ENCODE data around the gene FAM25G.
A peak's percentile ranks its signal among the peaks of the same experiment; 100 is the strongest.
"Not testable (repeated sequence)": the region's sequence is repeated elsewhere in the genome, so short reads cannot be mapped to it uniquely, and the experiment has no call there.

The FAM25G gene

GRCh38 chr10:47462577-47463358 lies 28.7 kb downstream of the FAM25G start:
- not testable (repeated sequence) for DNase-seq

- not testable (repeated sequence) for DNase-seq
Observed at GRCh38 chr10:47461261-47461687, 30.2 kb downstream of the FAM25G start.

DNA sequence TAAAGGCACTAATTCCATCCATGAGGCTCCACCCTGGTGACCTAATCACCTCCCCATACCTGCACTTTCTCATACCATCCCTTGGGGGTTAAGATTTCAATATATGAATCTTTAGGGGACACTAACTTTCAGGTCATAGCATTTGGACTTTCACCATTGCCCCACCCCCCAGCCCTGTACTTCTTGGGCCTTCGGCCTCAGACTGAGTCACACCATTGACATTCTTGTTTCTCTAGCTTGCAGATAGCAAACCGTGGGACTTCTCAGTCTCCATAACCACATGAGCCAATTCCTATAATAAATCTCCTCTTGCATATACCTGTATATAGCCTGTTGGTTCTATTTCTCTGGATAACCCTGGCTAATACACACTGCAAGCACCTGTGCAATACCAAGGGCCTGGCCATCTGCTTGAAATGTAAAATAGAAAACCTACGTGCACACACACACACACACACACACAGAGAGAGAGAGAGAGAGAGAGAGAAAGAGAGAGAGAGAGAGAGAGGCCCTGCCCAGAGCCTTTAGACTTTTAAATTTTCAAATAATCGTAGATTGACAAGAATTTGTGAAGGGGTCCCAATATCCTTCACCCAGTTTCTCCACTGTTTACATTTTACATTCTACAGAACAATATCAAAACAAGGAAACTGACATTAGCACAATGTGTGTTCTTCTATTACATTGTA lies 32.9 kb downstream of the FAM25G start:
- no peak for DNase-seq

- DNase-seq: no peak
Observed at GRCh38 chr10:47457826-47458225, 33.7 kb downstream of the FAM25G start.

GRCh38 chr10:47457528-47457820 lies 34.0 kb downstream of the FAM25G start:
- no peak for DNase-seq

GRCh38 chr10:47456794-47457527 lies 34.5 kb downstream of the FAM25G start:
- no peak for DNase-seq

- no peak for DNase-seq
Observed at GRCh38 chr10:47456079-47456785, 35.3 kb downstream of the FAM25G start.

DNA sequence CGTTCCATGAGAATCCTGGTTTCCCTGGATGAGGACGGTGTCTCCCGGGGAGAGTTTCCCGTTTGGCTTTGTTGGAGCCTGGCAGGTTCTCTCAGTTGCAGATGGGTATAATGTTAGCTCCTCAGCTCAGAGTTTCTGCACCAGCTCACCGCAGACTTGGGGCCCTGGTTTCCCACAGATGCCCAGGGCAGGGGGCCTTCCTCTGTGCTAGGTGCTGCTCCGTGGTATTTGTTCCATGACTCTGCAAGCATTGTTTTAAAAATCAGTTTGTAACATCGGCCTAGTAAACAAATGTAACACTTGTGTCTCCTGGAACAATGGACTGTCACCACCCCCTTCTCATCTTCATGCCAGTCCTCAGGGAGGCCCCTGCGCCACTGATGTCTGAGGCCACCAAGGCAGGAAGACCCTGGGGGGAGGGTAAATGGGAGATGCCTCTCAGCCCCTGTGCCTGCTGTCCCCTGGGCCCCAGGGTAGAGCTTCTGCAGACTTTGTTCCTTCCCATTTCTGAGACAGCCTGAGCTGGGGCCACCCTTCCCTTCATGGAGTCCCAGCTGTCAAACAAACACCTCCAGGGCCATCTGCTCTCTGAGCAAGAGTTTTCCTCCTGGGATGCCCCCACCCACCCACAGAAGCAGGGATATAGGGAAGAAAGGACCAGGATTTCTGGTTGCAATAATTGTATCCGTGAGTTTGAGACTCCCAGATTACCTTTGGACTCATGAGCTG lies 36.0 kb downstream of the FAM25G start:
- DNase-seq: not testable (repeated sequence)

GRCh38 chr10:47454780-47455058 lies 36.8 kb downstream of the FAM25G start:
- no peak for DNase-seq

DNA sequence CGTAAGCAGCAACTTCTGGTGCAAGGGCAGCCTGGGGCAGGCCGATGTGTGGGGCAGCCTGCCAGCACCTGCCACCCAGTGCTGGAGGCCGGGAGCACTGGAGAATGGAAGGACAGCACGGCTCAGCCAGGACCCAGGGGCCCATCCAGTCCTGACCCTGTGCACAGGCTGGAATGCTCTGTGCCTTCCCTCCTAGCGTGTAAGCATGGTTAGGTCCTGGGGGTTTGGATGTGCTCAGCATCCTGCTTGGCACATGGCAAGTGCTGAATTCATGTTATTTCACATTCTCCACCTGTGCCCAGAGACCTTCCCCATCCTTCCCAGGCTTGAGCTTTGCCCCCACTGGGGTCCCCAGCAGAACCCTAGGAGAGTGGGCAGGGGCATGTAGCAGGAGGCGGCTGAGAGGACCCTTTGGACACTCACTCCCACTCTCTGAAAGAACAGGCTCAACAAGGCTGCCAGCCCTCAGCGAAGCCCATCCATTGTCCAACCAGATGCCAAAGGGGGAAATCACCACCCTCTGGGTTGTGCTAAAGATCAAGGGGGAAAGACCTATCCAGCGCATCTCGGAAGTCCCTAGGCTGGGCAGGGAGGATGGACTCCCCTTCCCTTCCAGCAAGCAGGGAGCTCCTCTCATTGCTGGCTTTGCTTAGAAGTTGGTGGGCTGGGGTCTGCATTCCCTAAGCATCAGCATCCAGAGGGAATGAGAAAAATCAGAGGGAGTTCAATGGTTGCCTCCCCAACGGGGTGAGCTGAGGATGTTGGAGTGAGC lies 37.3 kb downstream of the FAM25G start:
- no peak for DNase-seq

DNA sequence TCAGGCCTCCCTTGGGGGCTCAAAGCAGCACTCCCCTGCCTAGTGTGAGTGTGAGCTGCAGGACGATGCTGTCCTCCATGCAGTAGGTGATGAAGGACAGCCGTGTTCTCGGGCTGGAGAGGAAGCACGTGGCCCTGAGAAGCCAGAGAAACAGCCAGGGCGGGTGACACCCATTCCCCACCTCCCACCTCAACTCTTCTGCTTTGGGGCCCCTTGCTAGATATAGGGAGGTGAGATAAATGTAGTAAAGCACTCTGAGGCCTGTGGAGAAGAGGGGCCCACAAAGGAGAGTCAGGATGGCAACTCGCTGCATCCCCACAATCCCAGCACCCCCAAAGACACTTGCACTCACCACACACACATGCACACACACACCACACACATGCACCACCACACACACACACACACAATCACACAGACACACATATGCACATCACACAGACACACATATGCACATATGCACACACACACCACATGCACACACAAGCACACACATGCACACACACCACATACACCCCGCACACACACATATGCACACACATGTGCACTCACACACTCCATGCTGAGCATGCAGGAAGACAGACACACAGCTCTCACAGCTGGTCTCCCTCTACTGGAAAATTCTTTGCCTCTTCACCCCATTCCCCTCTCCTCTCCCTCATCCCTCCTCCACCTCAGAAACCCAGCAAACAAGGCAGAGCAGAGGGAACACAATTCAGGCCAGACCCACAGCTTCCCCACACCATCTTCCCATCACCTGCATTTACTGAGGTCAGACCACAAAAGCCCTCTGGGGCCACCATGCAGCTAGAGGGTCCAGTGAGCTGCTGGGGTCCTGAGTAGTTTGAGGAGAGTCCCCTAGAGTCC lies 38.1 kb downstream of the FAM25G start:
- no peak for DNase-seq

DNA sequence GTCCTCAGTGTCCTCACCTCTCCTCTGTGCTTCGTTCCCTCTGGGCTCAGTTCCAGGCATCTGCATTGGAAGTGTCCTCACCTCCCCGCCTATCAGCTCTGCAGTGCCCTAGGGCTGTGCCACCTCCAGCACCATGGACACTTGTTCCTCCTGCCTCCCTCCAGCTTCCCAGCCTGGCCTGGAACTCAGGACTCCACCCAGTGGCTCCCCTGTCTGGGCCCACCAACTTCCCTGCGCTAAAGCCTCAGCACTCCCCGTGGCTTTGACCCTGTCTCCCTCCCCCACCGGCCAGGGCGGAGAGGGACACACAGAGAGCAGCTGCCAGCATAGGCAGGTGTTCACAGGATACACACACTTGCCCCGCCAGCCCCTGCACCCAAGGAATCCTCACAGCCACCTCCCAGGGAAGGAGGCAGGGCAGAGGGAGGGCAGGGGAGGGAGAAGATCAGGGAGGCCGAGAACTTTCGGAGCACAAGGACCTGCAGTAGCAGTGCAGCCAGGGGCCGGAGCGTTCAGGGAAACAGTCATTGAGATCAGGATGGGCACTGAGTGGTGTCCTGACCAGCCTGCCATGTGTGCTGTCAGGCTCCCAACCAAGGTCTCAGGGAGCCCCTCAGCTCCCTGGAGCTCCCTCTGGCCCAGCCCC lies 38.9 kb downstream of the FAM25G start:
- peak; percentile 8 for DNase-seq

- DNase-seq: no peak
Observed at GRCh38 chr10:47451998-47452494, 39.5 kb downstream of the FAM25G start.

DNA sequence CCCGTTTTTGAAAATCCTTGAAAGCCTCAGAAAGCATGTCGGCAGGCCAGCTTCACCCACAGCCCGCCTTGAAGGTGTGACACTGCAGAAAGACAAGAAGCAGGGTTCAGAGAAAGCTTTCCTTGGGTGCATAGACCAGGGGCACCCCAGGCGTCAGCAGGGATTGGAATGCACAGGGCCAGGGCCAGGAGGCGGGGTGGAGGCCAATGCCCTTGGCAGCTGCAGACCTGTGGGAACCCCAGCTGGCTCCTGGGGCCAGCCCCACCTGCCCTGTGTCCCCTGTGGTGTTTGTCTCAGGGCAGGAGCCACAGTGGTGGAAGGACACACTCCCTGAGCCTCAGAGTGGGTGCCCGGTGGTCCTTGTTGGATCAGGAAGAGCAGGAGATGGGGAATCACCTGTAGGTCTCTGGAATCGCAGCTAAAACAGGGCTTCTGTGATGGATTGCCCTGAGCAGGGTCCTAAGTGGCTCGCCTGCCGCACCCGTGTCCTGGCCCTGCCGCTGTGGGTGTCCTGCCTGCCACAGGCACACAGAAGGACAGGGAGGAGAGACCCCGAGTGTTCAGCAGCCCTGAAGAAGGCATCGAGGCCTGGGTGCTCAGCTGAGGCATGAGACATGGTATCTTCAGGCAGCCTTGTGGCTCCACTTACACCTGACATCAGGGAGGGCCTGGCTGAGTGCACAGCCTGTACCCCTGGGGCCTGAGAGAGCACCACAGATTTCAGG lies 40.1 kb downstream of the FAM25G start:
- no peak for DNase-seq

- no peak for DNase-seq
Observed at GRCh38 chr10:47450442-47450841, 41.1 kb downstream of the FAM25G start.

DNA sequence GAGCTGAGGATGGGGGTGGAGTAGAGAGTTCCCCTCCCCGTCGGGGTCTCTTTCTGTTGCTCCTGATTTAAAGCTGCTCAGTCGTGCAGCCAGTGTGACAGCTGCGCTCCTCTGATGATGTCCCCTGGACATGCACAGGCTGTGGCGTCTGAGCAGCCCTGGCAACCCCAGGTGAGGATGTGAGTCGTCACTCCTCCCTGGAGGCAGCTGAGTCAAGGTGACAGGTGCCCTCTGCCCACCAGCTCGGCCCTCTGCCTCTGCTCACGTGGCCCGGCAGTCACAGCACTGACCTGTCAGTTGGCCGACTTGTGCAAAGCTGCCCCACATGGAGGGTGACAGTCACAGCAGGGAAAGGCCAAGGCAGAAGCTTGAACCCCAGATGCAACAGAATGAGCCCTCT lies 41.5 kb downstream of the FAM25G start:
- DNase-seq: no peak

- no peak for DNase-seq
Observed at GRCh38 chr10:47449102-47449978, 42.2 kb downstream of the FAM25G start.

DNA sequence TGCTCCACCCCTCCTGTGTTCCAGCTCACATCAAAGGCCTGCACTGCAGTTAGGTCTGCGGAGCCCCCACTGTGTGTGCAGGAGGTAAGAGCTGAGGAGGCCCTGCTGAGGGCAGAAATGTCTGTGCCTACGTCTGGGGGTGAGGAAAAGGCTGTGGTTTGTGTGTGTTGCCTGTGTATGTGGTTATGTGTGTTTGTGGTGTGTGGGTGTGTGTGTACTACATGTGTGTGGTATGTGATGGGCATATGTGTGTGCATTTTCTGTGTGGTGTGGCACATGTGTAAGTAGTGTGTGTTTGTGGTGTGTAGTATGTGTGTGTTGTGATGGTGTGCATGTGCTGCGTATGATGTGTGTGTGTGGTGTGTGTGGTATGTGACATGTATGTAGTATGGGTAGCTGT lies 43.8 kb downstream of the FAM25G start:
- no peak for DNase-seq

DNA sequence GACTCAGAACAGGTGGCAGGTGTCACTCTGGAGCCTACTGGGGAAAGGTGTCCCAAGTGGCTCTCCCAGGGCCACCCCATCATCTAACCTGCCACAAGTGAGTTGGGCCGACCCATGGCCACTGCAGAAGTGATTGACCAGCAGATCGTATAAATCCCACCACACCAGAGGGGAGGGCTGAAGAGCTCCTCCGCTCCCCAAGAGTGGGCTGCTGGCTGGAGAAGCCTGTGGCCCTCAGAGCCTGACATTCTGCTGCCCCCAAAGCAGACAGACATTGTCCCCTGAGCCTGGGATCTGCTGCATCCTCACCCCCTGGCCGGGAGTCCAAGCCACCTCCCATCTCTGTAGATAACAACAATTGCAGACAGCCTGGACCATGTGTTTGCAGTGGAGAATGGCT lies 44.3 kb downstream of the FAM25G start:
- no peak for DNase-seq
